ENCODE data around the gene SLC17A4.
"Not testable (repeated sequence)": the region's sequence is repeated elsewhere in the genome, so short reads cannot be mapped to it uniquely, and the experiment has no call there.

SLC17A4 gene

GRCh38 chr6:25754535-25754934 is at the start of gene SLC17A4:
Gene SLC17A4, plus strand, starts transcription at chr6:25754742. Its CDS starts 7,221 bp downstream, at chr6:25761963.
- DNase-seq, result no peak

- peak; percentile 27 to 68 for DNase-seq
Observed at GRCh38 chr6:25706314-25707014, 48.1 kb upstream of the SLC17A4 start.

- DNase-seq, result no peak
Observed at GRCh38 chr6:25709761-25710160, 44.8 kb upstream of the SLC17A4 start.

GRCh38 chr6:25710287-25710686 is 44.3 kb upstream of the SLC17A4 start:
- no peak for DNase-seq

GRCh38 chr6:25713824-25714223 is 40.7 kb upstream of the SLC17A4 start:
- no peak for DNase-seq

- DNase-seq, result no peak
Observed at GRCh38 chr6:25714765-25715164, 39.8 kb upstream of the SLC17A4 start.

- no peak for DNase-seq
Observed at GRCh38 chr6:25715794-25716193, 38.7 kb upstream of the SLC17A4 start.

GRCh38 chr6:25717866-25718740 is 36.4 kb upstream of the SLC17A4 start:
- DNase-seq, result peak; percentile 48 to 51

- DNase-seq, result no peak
Observed at GRCh38 chr6:25726122-25726911, 28.2 kb upstream of the SLC17A4 start.

GRCh38 chr6:25727028-25727427 is 27.5 kb upstream of the SLC17A4 start:
- no peak for DNase-seq

- DNase-seq, result no peak
Observed at GRCh38 chr6:25730907-25731306, 23.6 kb upstream of the SLC17A4 start.

- no peak for DNase-seq
Observed at GRCh38 chr6:25731721-25732120, 22.8 kb upstream of the SLC17A4 start.

- no peak for DNase-seq
Observed at GRCh38 chr6:25732468-25733198, 21.9 kb upstream of the SLC17A4 start.

- no peak for DNase-seq
Observed at GRCh38 chr6:25735261-25735660, 19.3 kb upstream of the SLC17A4 start.

GRCh38 chr6:25743868-25744267 is 10.7 kb upstream of the SLC17A4 start:
- DNase-seq, result no peak

- no peak for DNase-seq
Observed at GRCh38 chr6:25745836-25746235, 8.7 kb upstream of the SLC17A4 start.

GRCh38 chr6:25746968-25747367 is 7.6 kb upstream of the SLC17A4 start:
- DNase-seq, result no peak

- no peak for DNase-seq
Observed at GRCh38 chr6:25747477-25747876, 7.1 kb upstream of the SLC17A4 start.

GRCh38 chr6:25748049-25748448 is 6.5 kb upstream of the SLC17A4 start:
- no peak for DNase-seq

- not testable (repeated sequence) for DNase-seq
Observed at GRCh38 chr6:25748601-25749517, 5.7 kb upstream of the SLC17A4 start.

- DNase-seq, result no peak
Observed at GRCh38 chr6:25749837-25750236, 4.7 kb upstream of the SLC17A4 start.

Data from SHP77 (cell line).